C4-2B (cell line): Measurements from ENCODE around the gene FOXP1.
"Not testable (repeated sequence)": the region's sequence is repeated elsewhere in the genome, so short reads cannot be mapped to it uniquely, and the experiment has no call there.

ENCODE experiments used
- H3K27ac ChIP-seq: fragments of 450-650 bp; 2 replicates; pipeline ENCODE4 v1.5.1; 2017
- CTCF ChIP-seq: fragments of 450-650 bp; conservative IDR thresholded peaks from 2 replicates; pipeline ENCODE4 v1.5.1; 2017; ENCODE audit warnings: mild to moderate bottlenecking
- ZFX ChIP-seq: fragments of 450-650 bp; IDR thresholded peaks from 2 replicates; pipeline ENCODE4 v1.6.1; 2017

The FOXP1 gene

GRCh38 chr3:70984776-70985482 is 598.6 kb downstream of the FOXP1 start:
- no peak overlapping the region; the same call in 1 of the 2 replicates for H3K27ac ChIP-seq
- no peak for TF ChIP-seq ZFX
- TF ChIP-seq CTCF, result no peak

GRCh38 chr3:70982700-70983140 is 600.8 kb downstream of the FOXP1 start:
- TF ChIP-seq CTCF, result no peak
- no peak for TF ChIP-seq ZFX
- peak overlapping the region; percentile 79 for H3K27ac ChIP-seq

GRCh38 chr3:70982284-70982683 is 601.2 kb downstream of the FOXP1 start:
- H3K27ac ChIP-seq, result no peak overlapping the region
- TF ChIP-seq CTCF (no peak), ZFX (no peak)

- TF ChIP-seq CTCF (no peak), ZFX (no peak)
- H3K27ac ChIP-seq, result peak overlapping the region; percentile 11; the same call in 1 of the 2 replicates
These were observed 602.2 kb downstream of the FOXP1 start for GRCh38 chr3:70981231-70981880.

- TF ChIP-seq ZFX (no peak), CTCF (no peak)
- no peak overlapping the region for H3K27ac ChIP-seq
These were observed 602.8 kb downstream of the FOXP1 start for GRCh38 chr3:70980646-70981170.

GRCh38 chr3:70979983-70980645 is 603.4 kb downstream of the FOXP1 start:
- TF ChIP-seq ZFX (no peak), CTCF (no peak)
- H3K27ac ChIP-seq, result no peak overlapping the region

- TF ChIP-seq ZFX (no peak), CTCF (no peak)
- no peak overlapping the region for H3K27ac ChIP-seq
These were observed 605.8 kb downstream of the FOXP1 start for GRCh38 chr3:70977712-70978111.

- not testable (repeated sequence) for H3K27ac ChIP-seq
These were observed 607.5 kb downstream of the FOXP1 start for GRCh38 chr3:70975981-70976380.
